COLO668 (cell line): ENCODE results near the gene SNTG2.
"Not testable (repeated sequence)": the region's sequence is repeated elsewhere in the genome, so short reads cannot be mapped to it uniquely, and the experiment has no call there.

Source experiments
- DNase-seq: peaks from one replicate; lab custom pipeline; 2025; ENCODE audit not compliant: unreplicated experiment; lab: John Stamatoyannopoulos, UW

Gene SNTG2

DNA sequence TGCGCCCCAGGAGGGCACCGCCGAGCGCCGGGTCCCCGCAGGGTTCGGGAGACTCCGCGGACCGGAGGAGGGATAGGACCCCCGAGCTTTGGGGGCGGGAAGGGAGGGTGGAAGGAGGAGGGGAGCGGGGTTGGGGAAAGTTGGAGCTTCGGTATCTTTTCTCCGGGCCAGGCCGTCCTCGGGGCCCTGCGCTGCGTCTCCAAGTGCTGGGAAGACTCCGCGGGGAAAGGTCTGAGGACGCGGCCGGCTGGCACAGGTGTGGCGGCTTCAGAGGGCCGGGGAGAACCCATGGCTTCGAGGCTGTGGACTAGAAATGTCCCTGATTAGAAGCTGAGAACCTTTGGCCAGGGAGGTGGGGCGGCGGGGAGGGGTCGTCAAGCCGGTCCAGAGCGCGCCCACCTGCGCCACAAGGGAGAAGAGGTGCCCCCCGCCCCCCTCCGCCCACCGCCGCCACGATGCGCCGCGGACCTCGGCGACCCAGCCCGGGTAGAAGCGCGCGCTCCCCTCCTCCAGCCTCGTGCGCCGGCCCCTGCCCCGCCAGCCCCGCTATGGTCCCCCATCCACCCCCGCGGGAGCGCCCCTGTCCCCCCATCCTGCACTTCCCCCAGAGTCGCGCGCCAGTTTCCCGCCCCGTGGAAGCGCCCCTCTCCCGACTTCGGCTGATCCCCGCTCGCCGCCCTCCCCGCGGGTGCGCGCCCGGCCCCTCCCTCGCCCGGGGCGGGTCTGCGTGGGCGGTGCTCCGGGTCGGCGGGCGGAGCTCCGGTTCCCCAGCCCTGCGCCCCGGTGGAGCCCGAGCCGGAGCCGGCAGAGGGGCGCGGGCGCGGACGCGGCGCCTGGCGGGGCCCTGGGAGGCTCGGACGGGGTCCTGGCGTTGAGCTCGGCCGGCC lies at the start of gene SNTG2:
TSS of gene SNTG2 (plus strand) at position 770 of the 887 bp plus-strand sequence. CDS start 148 bp downstream, outside the sequence.
- DNase-seq, result peak; percentile 77

DNA sequence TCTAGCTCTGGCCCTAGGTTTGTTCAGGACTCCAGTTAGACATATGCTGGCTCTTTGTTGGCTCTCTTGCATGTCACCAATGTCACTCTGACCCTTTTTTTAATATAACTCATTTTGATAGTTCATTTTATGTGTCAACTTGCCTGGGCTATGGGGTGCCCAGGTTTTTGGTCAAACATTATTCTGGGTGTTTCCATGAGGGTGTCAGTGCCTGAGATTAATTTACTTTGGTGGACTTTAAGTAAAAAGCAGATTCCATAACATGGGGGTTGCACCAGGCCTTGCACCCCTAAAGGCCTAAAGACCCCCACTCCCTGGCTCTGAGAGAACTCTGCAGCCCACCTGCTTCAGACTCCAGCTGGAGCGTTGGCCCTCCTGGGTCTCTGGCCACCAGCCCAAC lies 48.1 kb upstream of the SNTG2 start:
- DNase-seq, result no peak

DNA sequence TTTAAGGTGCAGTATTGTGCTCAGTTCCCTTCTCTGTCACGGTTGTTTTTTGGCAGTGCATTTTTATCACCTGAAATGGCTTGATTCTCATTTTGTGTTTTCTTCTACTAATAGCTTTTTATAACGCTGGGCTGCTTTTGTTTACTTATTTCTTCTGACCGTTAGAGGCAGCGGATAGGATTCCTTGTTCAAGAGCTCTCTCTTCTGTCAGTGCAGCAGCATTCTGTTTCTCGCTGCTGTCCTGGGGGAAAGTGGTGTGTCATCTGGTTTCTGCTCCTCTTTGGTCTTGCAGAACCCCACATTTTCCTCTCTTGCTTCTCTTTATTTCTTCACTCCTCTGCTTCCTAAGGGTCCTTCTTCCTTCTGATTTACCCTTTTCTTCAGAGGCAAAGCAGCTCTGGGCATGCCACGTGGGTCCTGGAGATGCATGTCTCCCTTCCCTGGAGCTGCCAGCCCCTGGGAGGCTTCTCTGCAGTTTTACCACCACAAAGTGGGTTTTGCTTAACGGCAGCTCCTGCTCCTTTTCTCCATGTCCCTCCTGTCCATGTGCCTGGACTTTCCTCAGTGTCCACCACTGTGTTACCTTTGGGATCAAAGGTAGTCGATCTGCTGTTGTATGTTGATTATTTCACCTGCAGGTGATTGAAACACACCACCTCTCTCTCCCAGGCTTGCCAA lies 47.3 kb upstream of the SNTG2 start:
- no peak for DNase-seq

DNA sequence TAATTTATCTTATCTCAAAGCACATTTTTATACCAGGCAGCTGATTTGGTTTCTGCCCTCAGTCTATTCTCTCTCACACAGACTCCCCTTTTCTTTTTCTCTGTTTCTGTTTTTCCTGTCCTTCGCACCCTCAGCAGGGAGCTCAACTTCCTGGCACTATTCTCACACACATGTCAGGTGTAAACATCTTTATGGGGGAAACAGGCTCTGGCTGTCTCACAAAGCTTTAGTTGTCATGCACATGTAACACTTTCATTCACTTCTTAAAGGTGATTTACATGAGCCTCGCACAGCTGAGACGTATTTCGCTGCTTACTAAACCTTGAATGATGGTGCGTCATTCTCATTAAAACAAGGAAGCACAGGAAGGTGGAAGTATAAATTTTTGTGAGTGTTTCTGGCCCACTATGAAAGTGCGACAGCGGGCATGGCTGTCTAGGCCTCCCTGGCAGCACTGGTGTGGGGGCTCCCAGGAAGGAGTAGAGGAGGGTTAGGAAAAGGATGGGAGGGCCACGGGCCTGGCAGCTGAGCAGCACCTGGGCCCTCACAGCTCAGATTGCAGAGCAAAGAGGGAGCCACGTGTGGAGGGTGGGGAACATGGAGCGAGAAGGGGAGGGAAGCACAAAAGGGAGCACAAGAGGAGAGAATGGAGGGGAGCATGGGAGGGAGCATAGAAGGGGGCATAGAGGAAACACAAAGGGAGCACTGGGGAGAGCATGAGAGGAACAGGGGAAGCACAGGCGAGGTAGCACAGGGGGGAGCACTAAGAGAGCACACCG lies 46.2 kb upstream of the SNTG2 start:
- no peak for DNase-seq

DNA sequence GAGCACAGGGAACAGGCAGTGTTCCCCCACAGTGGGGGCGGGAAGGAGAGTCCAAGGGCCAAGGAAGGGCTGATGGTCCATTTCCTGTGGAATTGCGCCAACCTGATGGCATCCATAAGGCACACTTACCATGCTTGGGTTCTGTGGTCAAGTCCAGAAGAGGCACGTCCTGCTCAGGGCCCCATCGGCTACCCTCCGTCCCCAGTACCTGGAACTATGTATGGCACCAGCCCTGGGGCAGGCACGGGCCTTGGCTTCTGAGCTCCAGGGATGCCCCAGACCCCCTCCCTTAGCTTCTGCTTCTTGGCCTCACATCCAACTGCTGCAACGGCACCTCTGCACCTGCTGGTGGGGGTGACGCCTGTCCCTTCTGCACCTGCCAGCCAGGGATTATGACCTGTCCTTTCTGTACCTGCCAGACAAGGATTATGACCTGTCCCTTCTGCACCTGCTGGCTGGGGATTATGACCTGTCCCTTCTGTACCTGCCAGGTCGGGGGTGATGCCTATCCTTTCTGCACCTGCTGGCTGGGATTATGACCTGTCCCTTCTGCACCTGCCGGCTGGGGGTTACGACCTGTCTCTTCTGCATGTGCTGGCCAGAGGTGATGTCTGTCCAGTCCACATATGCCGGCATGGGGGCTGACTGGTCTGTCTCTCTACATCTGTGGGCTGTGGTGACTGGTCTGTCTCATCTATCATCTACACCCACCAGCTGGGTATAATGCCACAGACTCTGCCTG lies 45.4 kb upstream of the SNTG2 start:
- DNase-seq, result peak; percentile 37

DNA sequence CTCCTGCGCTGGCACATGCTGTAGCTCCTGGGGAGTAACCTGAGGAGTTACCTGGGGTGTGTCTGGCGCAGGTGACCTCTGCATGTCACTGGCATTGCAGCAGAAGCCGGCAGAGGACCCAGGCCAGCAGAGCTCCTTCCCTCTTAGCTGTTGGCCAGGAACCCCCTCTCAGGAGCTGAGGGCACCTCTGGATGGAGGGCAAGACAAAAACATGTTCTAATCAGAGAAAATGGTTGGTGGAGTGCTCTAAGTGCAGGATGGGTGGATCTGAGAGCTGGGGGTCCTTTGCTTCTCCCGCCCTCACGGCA lies 44.9 kb upstream of the SNTG2 start:
- DNase-seq, result no peak

DNA sequence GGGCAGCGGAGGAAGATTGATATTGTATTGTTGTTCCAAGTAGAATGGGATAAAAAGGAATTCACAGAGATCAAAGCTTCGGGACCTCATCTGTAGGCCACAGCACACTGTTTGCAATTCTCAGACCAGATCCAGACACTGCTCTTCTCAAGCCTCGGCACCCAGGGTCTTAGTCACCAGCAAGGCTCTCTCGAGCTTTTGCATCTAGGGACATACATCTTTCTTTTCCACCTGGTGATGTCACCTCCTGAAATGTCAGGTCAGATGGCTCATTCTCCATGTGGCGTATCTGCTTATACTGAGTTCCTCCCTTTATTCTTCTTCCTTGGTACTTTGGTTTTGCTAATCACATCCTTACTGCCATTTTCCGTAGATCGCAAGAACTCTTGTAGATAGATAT lies 42.9 kb upstream of the SNTG2 start:
- DNase-seq, result no peak

DNA sequence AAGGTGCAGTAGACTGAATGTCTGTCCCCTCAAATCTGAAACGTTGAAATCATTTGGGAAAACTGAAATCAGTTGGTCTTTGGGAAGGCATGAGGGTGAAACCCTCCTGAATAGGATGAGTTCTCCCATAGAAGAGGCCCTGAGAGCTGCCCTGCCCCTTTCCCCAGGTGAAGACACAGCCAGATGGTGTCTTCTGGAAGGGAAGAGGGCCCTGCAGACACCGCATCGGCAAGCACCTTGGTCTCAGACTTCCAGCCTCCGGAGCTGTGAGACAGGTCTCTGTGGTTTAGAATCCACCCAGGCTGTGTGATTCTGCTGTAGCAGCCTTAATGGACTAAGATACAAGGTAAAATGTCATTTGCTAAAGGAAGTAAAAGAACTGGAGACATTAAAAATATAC lies 42.1 kb upstream of the SNTG2 start:
- no peak for DNase-seq

DNA sequence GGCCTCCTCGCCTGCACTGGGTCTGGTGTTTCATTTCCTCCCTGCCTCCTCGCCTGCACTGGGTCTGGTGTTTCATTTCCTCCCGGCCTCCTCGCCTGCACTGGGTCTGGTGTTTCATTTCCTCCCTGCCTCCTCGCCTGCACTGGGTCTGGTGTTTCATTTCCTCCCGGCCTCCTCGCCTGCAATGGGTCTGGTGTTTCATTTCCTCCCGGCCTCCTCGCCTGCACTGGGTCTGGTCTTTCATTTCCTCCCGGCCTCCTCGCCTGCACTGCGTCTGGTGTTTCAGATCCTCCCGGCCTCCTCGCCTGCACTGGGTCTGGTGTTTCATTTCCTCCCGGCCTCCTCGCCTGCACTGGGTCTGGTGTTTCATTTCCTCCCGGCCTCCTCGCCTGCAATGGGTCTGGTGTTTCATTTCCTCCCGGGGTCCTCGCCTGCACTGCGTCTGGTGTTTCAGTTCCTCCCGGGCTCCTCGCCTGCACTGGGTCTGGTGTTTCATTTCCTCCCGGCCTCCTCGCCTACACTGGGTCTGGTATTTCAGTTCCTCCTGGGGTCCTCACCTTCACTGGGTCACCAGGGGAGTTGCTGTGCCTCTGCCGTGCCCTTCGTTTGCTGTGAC lies 40.8 kb upstream of the SNTG2 start:
- DNase-seq, result not testable (repeated sequence)

DNA sequence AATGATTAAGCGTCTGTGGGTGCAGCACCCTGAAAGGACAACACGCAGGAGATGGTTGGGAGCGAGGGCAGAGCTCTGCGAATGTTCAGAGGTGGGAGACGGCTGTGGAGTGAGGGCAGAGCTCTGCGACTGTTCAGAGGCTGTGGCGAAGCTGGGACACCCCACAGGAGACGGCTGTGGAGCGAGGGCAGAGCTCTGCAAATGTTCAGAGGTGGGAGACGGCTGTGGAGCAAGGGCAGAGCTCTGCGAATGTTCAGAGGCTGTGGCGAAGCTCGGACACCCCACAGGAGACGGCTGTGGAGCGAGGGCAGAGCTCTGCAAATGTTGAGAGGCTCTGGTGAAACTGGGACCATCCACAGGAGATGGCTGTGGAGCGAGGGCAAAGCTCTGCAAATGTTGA lies 40.0 kb upstream of the SNTG2 start:
- no peak for DNase-seq

DNA sequence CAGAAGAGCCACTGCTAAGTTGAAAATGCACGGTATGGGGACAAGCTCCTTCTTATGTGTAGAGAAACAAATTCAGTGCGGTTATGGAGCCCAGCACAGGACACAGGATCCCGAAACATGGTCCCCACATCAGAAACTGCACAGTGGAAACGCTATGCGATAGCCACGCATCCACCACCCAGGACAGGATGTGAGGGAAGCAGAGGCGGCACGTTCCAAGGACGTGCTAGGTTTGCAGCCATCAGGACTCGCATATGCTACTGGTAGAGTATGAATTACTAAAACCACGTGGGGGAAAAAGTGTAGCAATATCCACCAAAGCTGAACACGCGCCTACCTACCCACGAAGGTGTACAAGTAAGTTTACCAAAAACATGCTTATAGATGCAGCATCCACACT lies 34.7 kb upstream of the SNTG2 start:
- no peak for DNase-seq

DNA sequence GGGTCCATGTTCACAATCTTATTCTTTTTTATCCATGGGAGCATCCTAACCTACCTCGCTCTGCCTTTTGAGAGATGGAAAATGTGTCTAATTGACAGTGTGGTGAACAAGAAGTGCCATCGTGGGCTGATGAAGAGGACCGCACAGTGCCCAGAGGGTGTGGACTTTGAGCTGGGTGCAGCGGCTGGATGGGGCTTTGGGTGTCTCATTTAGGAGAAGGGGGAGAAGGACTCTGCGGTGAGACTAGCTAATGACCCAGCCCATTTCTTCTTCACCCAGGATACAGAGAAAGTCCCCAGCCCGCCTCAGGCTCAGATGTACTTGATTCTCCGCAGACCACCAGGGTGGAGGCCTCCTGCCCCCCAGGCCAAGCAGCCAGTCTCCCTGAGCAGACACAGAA lies 33.7 kb upstream of the SNTG2 start:
- no peak for DNase-seq

DNA sequence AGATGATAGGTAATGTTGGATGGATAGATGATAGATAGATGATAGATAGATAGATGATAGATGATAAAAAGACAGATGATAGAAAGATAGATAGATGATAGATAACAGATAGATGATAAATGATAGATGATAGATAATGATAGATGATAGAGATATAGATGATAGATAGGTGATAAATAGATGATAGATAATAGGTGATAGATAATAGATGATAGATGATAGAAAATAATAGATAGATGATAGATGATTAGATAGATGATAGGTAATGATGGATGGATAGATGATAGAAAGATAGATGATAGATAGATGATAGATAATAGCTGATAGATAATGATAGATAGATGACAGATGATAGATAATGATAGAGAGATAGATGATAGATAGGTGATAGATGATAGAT lies 31.0 kb upstream of the SNTG2 start:
- DNase-seq, result no peak

DNA sequence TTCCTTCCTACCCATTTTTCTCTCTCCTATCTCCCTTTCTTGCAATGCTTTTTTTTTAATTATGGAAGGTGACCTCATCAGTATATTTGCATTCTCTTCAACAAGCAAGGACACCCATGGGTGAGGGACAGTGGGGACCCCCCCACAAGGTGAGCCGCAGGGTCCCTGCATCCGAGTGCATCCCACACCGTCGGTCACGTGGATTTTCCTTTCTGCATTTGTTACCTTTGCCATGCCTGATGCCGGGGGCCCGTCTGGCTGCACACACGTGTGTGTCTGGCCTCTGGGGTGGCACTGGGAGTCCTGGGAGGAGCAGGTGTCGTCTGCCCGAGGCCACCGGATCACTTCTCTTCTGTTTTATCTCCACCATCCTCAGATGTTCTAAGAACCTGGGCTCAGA lies 30.1 kb upstream of the SNTG2 start:
- DNase-seq, result no peak

DNA sequence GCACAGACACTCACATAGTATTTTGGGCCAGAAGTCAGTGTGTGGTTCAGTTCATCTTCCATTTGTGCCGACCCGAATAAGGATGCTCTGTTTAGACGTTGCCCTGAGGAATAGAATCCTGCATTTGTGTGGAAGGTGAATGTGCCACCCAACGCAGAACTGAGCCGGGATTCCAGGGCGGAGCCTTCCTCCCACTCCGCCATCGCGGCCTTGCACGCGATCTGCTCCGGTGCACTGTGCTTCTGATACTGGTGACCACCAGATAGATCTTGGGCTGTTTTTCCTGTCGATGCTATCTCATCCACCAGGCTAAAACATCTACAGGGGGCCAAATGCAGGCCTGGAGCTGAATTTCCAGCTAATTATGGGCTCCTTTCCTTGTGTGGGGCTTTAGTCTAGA lies 29.6 kb upstream of the SNTG2 start:
- DNase-seq, result no peak

DNA sequence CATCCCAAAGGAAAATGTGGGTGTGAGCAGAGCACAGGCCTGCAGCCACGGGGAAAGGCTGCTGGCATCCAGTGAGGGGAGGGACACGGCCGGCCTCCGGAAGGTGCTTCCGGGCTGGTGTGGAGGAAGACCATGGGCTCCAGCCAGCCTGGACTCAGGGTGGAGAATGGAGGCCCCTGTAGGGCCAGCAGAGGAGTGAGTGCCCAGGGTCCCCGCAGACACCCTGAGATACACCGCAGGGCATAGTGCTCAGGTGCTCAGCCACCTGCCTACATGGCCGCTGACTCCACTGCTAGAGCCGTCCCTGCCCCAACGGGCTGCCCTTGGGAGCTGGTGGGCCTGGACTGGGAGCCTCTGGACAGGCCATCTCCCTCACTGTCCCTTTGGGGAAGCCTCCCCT lies 28.5 kb upstream of the SNTG2 start:
- no peak for DNase-seq

DNA sequence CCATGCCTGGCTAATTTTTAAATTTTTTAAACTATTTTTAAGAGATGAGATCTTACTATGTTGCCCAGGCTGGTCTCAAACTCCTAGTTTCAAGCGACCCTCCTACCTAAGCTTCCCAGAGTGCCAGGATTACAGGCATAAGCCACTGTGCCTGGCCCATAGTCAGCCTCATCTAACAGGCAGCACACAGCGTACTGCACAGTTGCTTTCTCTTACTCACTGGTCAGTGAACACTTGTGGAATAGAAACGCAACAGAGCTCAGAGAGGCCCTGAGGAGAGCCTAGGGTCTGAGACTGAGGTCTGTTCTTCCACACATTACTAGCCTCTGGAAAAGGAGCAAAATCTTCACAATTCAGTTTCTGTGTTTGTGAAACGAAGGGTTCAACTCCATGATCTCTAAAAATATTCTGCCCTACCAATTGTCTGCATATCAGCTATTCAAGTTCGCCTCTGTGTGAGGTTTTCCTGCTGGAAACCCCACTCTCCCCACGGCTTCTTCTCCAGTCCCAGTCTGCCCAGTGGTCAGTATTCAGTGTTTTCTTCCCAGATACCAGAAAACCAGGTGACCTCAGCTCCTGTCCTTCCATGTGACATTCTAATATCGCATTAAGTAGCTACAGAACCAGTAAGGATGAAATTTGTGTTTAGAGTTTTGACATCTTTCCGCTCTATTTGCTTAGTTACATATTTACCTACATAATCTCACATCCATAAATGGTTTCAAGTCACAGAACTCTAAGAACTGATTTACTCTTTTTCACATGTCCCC lies 26.6 kb upstream of the SNTG2 start:
- no peak for DNase-seq

DNA sequence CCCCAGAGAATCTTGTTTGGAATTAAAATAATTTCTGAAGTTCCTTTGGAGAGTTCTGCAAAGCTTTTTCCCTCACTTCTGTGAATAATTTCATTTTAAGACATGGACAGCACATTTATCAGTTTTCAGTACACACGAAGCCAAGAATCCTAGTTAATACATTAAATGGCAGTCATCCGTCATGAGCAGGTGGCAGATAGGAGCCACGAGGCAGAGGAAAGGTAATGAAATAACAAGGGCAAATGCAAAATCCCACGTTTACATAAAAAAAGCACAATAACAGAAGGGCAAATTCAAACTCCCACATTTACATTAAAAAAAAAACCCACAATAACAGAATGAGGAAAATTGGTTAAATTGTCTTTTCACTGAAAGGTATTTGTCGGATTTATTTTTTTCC lies 25.9 kb upstream of the SNTG2 start:
- no peak for DNase-seq

DNA sequence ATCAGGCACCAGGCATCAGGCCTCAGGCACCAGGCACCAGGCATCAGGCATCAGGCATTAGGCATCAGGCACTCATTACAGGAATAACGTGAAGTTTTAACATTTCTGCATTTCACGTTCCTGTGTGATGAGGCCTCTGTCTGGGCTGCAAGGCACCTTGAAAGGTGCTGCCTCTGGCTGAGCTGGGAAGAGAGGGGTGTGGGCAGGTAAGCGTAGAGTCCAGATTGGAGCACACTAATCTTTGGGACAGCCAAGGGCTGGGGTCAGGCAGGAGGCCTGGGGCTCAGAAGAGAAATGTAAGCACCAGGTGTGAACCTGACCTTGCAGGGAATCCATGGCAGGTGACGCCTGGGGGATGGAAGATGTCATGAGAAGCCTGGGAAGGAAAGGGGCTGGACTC lies 25.3 kb upstream of the SNTG2 start:
- DNase-seq, result no peak

DNA sequence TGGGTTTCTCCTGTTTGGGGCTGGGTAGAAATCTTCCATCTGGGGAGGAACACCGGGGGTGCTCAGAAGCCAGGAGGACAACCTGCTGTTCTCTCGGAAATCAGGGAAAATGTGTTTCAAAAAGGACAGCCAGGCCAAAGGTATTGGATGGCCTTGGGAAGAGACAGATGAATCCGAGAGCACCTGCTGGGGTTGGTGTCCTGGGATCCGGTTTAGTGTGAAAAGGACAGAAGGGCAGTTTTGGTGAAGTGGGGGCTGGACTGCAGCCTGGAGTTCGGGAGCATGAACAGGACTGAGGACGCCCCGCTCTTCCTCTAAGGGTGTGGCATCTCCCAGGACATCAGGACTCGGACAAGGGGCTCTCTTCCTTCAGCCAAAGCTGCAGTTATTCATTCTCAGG lies 24.9 kb upstream of the SNTG2 start:
- DNase-seq, result no peak
